Measurements from ENCODE around the gene ILKAP.

GRCh38 chr2:238166391-238167343 lies 36.8 kb downstream of the ILKAP start:
- TF ChIP-seq POLR2AphosphoS5 (IDR thresholded peaks at IDR 0.05; ENCODE audit: low read depth, low read length) = no peak; the same call in 1 of the 2 replicates
- TF ChIP-seq FOXP2 (optimal IDR thresholded peaks at IDR 0.05; ENCODE audit: borderline replicate concordance, extremely low read depth, extremely low read length, insufficient read depth) = no peak
- TF ChIP-seq, protein P1, sequence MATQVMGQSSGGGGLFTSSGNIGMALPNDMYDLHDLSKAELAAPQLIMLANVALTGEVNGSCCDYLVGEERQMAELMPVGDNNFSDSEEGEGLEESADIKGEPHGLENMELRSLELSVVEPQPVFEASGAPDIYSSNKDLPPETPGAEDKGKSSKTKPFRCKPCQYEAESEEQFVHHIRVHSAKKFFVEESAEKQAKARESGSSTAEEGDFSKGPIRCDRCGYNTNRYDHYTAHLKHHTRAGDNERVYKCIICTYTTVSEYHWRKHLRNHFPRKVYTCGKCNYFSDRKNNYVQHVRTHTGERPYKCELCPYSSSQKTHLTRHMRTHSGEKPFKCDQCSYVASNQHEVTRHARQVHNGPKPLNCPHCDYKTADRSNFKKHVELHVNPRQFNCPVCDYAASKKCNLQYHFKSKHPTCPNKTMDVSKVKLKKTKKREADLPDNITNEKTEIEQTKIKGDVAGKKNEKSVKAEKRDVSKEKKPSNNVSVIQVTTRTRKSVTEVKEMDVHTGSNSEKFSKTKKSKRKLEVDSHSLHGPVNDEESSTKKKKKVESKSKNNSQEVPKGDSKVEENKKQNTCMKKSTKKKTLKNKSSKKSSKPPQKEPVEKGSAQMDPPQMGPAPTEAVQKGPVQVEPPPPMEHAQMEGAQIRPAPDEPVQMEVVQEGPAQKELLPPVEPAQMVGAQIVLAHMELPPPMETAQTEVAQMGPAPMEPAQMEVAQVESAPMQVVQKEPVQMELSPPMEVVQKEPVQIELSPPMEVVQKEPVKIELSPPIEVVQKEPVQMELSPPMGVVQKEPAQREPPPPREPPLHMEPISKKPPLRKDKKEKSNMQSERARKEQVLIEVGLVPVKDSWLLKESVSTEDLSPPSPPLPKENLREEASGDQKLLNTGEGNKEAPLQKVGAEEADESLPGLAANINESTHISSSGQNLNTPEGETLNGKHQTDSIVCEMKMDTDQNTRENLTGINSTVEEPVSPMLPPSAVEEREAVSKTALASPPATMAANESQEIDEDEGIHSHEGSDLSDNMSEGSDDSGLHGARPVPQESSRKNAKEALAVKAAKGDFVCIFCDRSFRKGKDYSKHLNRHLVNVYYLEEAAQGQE (IDR thresholded peaks at IDR 0.05; ENCODE audit: insufficient read depth in 1 of 2, low read depth in 2 of 2, low read length in 2 of 2) = no peak
- no peak for TF ChIP-seq TAF1 (IDR thresholded peaks at IDR 0.05; ENCODE audit: borderline replicate concordance, insufficient read depth, low read length)

Measured in PFSK-1 (cell line).